CD4-positive, alpha-beta memory T cell (primary cell): Measurements from ENCODE around the gene FGF7. TPM values are rescaled to one million over a fixed set of nuclear protein-coding genes. Genes with fewer than 3 reads are reported as not detected.

Source experiments
- CTCF ChIA-PET: fragments of 350-600 bp; sonication (Branson Sonifier 250); formaldehyde crosslinking; loops from one replicate; lab custom pipeline; 2021; ENCODE audit warnings: inconsistent platforms; ENCODE audit not compliant: partially characterized antibody; lab: Charles Lee
- POLR2A ChIA-PET: fragments of 350-600 bp; sonication (Branson Sonifier 250); formaldehyde crosslinking; loops from one replicate; lab custom pipeline; 2021; ENCODE audit not compliant: partially characterized antibody; lab: Charles Lee
- DNase-seq, 5 donors: peaks; one replicate each; pipeline versions ENCODE4 v3.0.0 to v3.0.0-alpha.2; 2020 to 2022; ENCODE audit warnings: mixed read lengths in 1 of 5
- H3K27ac ChIP-seq: one replicate; pipeline ENCODE4 v1.7.0; 2013; ENCODE audit warnings: low read depth, low read length
- H3K27me3 ChIP-seq: 2 replicates; pipeline ENCODE4 v1.7.0; 2013; ENCODE audit warnings: mild to moderate bottlenecking, low read length, moderate library complexity; ENCODE audit not compliant: insufficient read depth
- H3K36me3 ChIP-seq: 2 replicates; pipeline ENCODE4 v1.7.0; 2013; ENCODE audit warnings: mild to moderate bottlenecking, low read length, moderate library complexity; ENCODE audit not compliant: insufficient read depth
- H3K4me1 ChIP-seq: 2 replicates; pipeline ENCODE4 v1.7.0; 2013; ENCODE audit warnings: mild to moderate bottlenecking, low read length, moderate library complexity; ENCODE audit not compliant: insufficient read depth
- H3K4me3 ChIP-seq, 2 donors: one replicate each; pipeline ENCODE4 v1.7.0; 2013; ENCODE audit warnings: low read length in 2 of 2, mild to moderate bottlenecking in 1 of 2
- H3K9me3 ChIP-seq, 2 donors: one replicate each; pipeline ENCODE4 v1.7.0; 2013; ENCODE audit warnings: low read length in 2 of 2, control low read depth in 1 of 2; ENCODE audit not compliant: control insufficient read depth in 1 of 2
- H3K27ac Mint-ChIP-seq, 7 donors: one replicate each; pipeline ENCODE4 v1.8.0; 2020 to 2021; ENCODE audit warnings: mixed read lengths in 7 of 7, mild to moderate bottlenecking in 6 of 7, inconsistent platforms in 3 of 7, moderate library complexity in 3 of 7
- H3K27me3 Mint-ChIP-seq, 2 donors: one replicate each; pipeline ENCODE4 v1.8.0; 2020 to 2021; ENCODE audit warnings: mixed read lengths in 2 of 2
- H3K36me3 Mint-ChIP-seq, 2 donors: one replicate each; pipeline ENCODE4 v1.8.0; 2020 to 2021; ENCODE audit warnings: mixed read lengths in 2 of 2, inconsistent platforms in 1 of 2, mild to moderate bottlenecking in 1 of 2
- H3K4me1 Mint-ChIP-seq, 4 donors: one replicate each; pipeline ENCODE4 v1.8.0; 2020 to 2021; ENCODE audit warnings: mixed read lengths in 4 of 4, mild to moderate bottlenecking in 1 of 4
- H3K4me3 Mint-ChIP-seq, 8 donors: one replicate each; pipeline ENCODE4 v1.8.0; 2020 to 2021; ENCODE audit warnings: mixed read lengths in 8 of 8, mild to moderate bottlenecking in 7 of 8, moderate library complexity in 6 of 8, inconsistent platforms in 3 of 8
- H3K9me3 Mint-ChIP-seq, 8 donors: one replicate each; pipeline ENCODE4 v1.8.0; 2020 to 2021; ENCODE audit warnings: mixed read lengths in 8 of 8, mild to moderate bottlenecking in 5 of 8, inconsistent platforms in 3 of 8, moderate library complexity in 1 of 8
- intact Hi-C: fragments of 100-400 bp; cut with micrococcal nuclease; formaldehyde crosslinking; loops from one replicate; pipeline ENCODE4 v1.15.1; 2023
- polyA plus RNA-seq, 2 donors: library from polyadenylated mRNA; unstranded; fragments of 300-500 nt; fragmentation: Illumina TruSeq; gene quantifications; one replicate each; pipeline ENCODE4 v1.2.3, GENCODE V29; 2021
- total RNA-seq, 2 experiments: library from RNA; stranded (reverse); gene quantifications; one replicate each; pipeline ENCODE4 v1.2.3, GENCODE V29; 2021

Gene FGF7
- total and polyA plus RNA-seq, 4 experiments from 2014 or later: 0.06 to 0.11 TPM; not detected in 2

- H3K27ac ChIP-seq: no peak overlapping the region
- Mint-ChIP-seq H3K4me1 (no peaks in the 10 kb centered on the region), H3K4me3 (no peak overlapping the region), H3K27ac (no peak overlapping the region), H3K36me3 (peaks cover 0 to 16% of the 10 kb centered on the region in 2 donors), H3K27me3 (peaks cover 6 to 7% of the 10 kb centered on the region in 2 donors), H3K9me3 (peaks cover 6 to 54% (median 40%) of the 10 kb centered on the region in 8 donors)
- DNase-seq: no peak
- H3K4me1 ChIP-seq: no peaks in the 10 kb centered on the region
- no peak overlapping the region for H3K4me3 ChIP-seq
- intact Hi-C loops: no loop called here
- H3K36me3 ChIP-seq: no peaks in the 10 kb centered on the region
- CTCF ChIA-PET: interaction anchor here (0.6 kb wide), 1 partner anchor 25 kb away, joined by 3 read pairs; no protein-coding TSS in a partner anchor
- POLR2A ChIA-PET: no interaction called here
- H3K9me3 ChIP-seq: no peaks in the 10 kb centered on the region
- H3K27me3 ChIP-seq: no peaks in the 10 kb centered on the region
Measured at GRCh38 chr15:49521802-49522201, 98.8 kb downstream of the FGF7 start.

- intact Hi-C loops: no loop called here
- Histone ChIP-seq H3K9me3 (no peaks in the 10 kb centered on the region), H3K4me1 (no peaks in the 10 kb centered on the region), H3K27ac (no peak overlapping the region), H3K36me3 (no peaks in the 10 kb centered on the region), H3K27me3 (no peaks in the 10 kb centered on the region), H3K4me3 (no peak overlapping the region)
- Mint-ChIP-seq H3K27ac (no peak overlapping the region), H3K36me3 (peaks cover 2 to 3% of the 10 kb centered on the region in 2 donors), H3K4me3 (no peak overlapping the region), H3K4me1 (no peaks in the 10 kb centered on the region), H3K9me3 (peaks cover 1 to 33% (median 16%) of the 10 kb centered on the region in 8 donors), H3K27me3 (peaks cover 5 to 6% of the 10 kb centered on the region in 2 donors)
- ChIA-PET CTCF (no interaction called here), POLR2A (no interaction called here)
- DNase-seq: no peak
Measured at GRCh38 chr15:49528289-49528688, 105.2 kb downstream of the FGF7 start.

- Mint-ChIP-seq H3K27ac (no peak overlapping the region), H3K36me3 (peaks cover 0 to 2% of the 10 kb centered on the region in 2 donors), H3K4me1 (no peaks in the 10 kb centered on the region), H3K27me3 (peaks cover 2 to 7% of the 10 kb centered on the region in 2 donors), H3K9me3 (peaks cover 4 to 34% (median 12%) of the 10 kb centered on the region in 8 donors), H3K4me3 (no peak overlapping the region)
- no peaks in the 10 kb centered on the region for H3K36me3 ChIP-seq
- no peaks in the 10 kb centered on the region for H3K9me3 ChIP-seq
- no peak for DNase-seq
- POLR2A ChIA-PET: no interaction called here
- no peak overlapping the region for H3K4me3 ChIP-seq
- CTCF ChIA-PET: no interaction called here
- H3K27me3 ChIP-seq: no peaks in the 10 kb centered on the region
- H3K4me1 ChIP-seq: no peaks in the 10 kb centered on the region
- no peak overlapping the region for H3K27ac ChIP-seq
- intact Hi-C loops: no loop called here
Measured at GRCh38 chr15:49530092-49530491, 107.0 kb downstream of the FGF7 start.

Other genes with a start within 250 kb of the FGF7 start
- 10 to 100 TPM; 11.5 to 13.6 TPM for gene FAM227B, start 197.6 kb downstream of the FGF7 start, total RNA-seq
- 10 to 100 TPM; 12.8 to 18.4 TPM for gene FAM227B, start 197.6 kb downstream of the FGF7 start, polyA plus RNA-seq
- gene DTWD1, start 197.8 kb downstream of the FGF7 start, total RNA-seq: 10 to 100 TPM; 28.7 to 29.9 TPM
- gene DTWD1, start 197.8 kb downstream of the FGF7 start, polyA plus RNA-seq: 10 to 100 TPM; 19.8 to 21.8 TPM